ENCODE measurements around the gene TMEM184A. TPM values are rescaled to one million over a fixed set of nuclear protein-coding genes. Genes with fewer than 3 reads are reported as not detected.
"Not testable (repeated sequence)": the region's sequence is repeated elsewhere in the genome, so short reads cannot be mapped to it uniquely, and the experiment has no call there.

The TMEM184A gene
- total RNA-seq, 1 donor from 2014 or later: 0.27 TPM

GRCh38 chr7:1533547-1534329 lies 22.3 kb downstream of the TMEM184A start:
- intact Hi-C loops (cut with DNase I): no loop called here
- ATAC-seq (no peak), DNase-seq (ENCODE audit: low spot score) (peak; percentile 62)

DNA sequence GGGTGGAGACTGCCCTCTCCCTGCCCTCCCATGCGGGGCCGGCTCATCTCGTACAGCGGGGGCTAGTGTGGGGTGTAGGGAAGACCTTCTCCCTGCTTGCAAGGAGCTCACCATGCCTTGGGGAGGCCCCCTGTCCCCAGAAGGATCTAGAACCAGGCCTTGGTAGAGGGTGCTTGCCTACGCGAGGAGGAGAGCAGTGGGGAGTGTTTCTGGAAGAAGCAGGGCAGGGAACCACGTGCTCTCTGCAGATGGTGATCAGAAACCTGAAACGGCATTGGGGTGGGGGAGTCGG lies 22.8 kb downstream of the TMEM184A start:
- no peak for ATAC-seq
- intact Hi-C loops (cut with DNase I): no loop called here

DNA sequence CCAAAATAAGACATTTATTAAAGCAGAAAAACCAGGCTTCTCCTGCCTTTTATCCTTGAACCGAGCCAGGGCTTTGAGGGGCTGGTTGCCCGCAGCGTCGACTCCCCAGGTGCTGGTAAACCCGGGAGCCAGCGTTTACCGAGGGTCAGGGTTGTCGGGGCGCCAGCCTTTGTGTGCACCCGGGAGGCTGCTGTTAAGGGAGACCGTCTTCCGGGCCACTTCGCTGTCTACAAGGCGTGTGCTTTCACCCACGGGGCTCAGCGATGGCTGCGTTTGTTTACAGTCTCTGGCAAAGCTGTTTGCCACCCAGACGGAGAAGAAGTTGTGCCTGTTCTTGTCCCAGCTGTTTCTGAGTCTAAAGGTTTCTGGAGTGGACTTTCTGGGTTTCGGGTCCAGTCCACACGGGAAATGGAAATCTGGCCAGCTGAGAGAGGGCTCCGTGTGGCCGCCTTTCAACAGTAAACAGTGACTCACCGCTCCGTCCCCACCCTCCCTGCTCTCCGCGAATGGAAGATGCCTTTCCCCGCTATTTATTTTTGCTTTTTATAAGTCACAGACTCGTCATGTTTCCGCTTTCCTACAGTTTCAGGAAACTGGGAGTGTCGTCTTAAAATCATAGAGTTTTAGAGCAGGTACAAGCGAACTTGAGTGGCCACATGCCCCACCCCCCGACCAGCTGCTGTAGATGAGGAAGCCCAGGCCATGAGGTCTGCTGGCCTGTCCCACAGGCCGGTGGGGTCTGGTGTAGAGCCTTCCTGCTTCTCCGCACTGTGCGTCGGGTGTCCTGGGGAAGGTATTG lies 23.4 kb downstream of the TMEM184A start:
- intact Hi-C loops (cut with DNase I): no loop called here
- DNase-seq (ENCODE audit: low spot score) (peak; percentile 84), ATAC-seq (peak; percentile 60)

More for the DNA sequence above, 22.8 kb downstream of the TMEM184A start:
- DNase-seq (ENCODE audit: low spot score): peak; percentile 65

DNA sequence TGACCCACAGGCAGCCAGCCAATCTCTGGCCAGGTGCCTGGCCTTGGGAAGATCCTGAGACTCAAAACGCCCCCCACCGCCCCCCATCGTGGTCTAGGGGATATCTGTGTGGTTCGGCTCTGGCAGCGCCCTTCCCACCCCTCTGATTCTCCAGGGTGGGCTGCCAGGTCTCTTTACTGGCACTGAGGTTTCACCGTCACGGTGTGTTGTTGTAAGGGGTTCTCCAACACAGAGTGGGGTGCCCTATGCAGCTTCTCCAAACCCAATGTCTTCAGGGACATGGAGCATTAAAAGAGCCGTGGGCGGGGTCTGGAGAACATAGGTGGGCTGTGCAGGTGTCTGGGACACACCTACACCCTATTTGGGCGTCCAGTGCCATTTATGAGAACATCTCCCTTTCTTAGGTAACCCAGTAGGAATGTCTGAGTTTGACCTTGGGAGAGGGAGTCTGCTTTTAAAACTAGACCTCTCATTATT lies 24.0 kb downstream of the TMEM184A start:
- intact Hi-C loops (cut with DNase I): no loop called here
- no peak for DNase-seq (ENCODE audit: low spot score)
- ATAC-seq: no peak

GRCh38 chr7:1531263-1531978 lies 24.6 kb downstream of the TMEM184A start:
- ATAC-seq (peak; percentile 23), DNase-seq (ENCODE audit: low spot score) (peak; percentile 73)
- intact Hi-C loops (cut with DNase I): no loop called here

DNA sequence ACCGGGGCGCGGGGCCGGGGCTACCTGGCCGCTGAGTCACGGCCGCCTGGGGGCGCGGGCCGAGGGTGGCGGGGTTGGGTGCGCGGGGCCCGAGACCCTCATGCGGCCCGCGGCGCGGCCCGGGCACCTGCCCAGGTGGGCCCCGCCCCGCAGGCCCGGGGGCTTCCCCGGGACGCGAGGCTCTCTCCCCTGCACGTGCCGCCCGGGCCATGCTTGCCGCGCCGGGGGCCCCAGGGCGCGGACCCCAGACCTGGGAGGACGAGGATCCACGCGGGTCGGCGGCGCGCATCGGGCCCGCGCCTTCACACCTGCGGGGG lies 25.1 kb downstream of the TMEM184A start:
- intact Hi-C loops (cut with DNase I): no loop called here
- DNase-seq (ENCODE audit: low spot score) (no peak), ATAC-seq (no peak)

GRCh38 chr7:1529383-1530116 lies 26.5 kb downstream of the TMEM184A start:
- ATAC-seq (no peak), DNase-seq (ENCODE audit: low spot score) (no peak)
- intact Hi-C loops (cut with DNase I): no loop called here

GRCh38 chr7:1526271-1526754 lies 29.7 kb downstream of the TMEM184A start:
- intact Hi-C loops (cut with DNase I): no loop called here
- DNase-seq (ENCODE audit: low spot score) (no peak), ATAC-seq (no peak)

- intact Hi-C loops (cut with DNase I): no loop called here
- ATAC-seq (no peak), DNase-seq (ENCODE audit: low spot score) (no peak)
These were observed 30.6 kb downstream of the TMEM184A start for GRCh38 chr7:1525409-1525808.

DNA sequence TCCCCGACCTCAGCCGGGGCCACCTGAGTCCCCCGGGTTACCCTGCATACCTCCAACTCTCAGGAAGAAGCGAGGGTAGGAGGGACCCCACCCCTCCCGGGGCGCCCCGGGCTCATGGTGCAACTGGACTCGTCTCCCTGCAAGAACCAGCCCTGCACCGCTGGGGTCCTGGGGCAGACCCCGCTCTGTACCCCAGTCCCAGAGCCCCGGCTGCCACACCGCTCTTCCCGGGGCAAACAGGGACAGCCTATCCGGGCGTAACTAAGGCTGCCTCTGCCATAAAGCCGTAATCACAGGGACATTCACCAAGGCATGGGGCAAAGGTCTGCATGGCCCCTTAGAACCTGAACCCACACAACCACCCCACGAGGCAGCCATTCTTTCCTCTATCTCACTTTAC lies 32.2 kb downstream of the TMEM184A start:
- no peak for DNase-seq (ENCODE audit: low spot score)
- intact Hi-C loops (cut with DNase I): no loop called here
- no peak for ATAC-seq

DNA sequence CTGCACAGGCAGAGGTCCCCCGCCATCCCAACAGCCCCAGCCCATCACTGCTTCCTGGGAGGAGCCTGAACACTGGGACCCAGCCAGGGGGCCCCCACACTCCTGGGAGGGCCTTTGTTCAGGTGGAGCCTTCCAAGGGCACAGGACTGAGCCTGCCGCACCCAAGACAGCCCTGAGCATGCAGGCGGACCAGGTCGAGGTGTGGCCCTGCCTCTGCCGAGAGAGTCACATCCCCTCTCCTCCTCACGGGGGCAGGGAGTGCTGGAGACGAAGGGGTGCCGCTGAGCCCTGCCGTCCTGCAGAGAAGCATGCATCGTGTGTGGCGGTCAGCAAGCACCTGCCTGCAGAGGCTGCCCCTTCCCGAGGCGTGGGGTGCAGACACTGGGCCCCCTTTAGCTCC lies 32.8 kb downstream of the TMEM184A start:
- DNase-seq (ENCODE audit: low spot score) (no peak), ATAC-seq (no peak)
- intact Hi-C loops (cut with DNase I): no loop called here

- intact Hi-C loops (cut with DNase I): no loop called here
- DNase-seq (ENCODE audit: low spot score) (no peak), ATAC-seq (no peak)
These were observed 34.5 kb downstream of the TMEM184A start for GRCh38 chr7:1521456-1521855.

- no peak for ATAC-seq
- no peak for DNase-seq (ENCODE audit: low spot score)
- intact Hi-C loops (cut with DNase I): no loop called here
These were observed 35.3 kb downstream of the TMEM184A start for GRCh38 chr7:1520539-1521234.

- ATAC-seq; intact Hi-C loops (cut with DNase I): not testable (repeated sequence)
These were observed 36.6 kb downstream of the TMEM184A start for GRCh38 chr7:1519322-1519922.

DNA sequence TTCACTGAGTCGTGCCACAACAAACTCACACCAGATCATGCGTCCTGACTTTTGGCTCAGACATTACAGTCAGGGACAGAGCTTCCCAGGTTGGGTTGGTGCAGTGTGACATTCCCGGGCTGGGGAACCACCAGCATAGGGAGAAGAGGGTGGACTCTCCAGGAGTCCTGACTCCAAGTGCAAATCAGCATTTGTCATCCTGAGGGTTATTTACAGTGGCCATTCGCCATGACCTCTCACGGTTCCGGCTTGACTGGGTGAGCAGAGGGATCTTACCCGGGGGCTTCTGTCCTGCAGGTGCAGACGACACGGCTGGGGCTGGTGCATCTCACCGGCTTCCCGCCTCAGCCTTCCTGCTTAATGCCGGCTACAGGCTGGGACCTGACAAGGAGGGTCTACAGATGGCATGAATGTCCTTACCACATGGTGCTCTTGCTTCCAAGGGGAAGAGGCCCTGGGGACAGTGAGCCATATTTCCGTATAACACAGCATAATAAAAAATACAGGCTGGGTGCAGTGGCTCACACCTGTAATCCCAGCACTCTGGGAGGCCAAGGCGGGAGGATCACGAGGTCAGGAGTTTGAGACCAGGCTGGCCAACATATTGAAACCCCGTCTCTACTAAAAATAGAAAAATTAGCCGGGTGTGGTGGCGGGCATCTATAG lies 39.3 kb downstream of the TMEM184A start:
- ATAC-seq: no peak
- intact Hi-C loops (cut with DNase I): no loop called here

More at GRCh38 chr7:1519322-1519922, 36.6 kb downstream of the TMEM184A start:
- DNase-seq (ENCODE audit: low spot score): not testable (repeated sequence)

DNA sequence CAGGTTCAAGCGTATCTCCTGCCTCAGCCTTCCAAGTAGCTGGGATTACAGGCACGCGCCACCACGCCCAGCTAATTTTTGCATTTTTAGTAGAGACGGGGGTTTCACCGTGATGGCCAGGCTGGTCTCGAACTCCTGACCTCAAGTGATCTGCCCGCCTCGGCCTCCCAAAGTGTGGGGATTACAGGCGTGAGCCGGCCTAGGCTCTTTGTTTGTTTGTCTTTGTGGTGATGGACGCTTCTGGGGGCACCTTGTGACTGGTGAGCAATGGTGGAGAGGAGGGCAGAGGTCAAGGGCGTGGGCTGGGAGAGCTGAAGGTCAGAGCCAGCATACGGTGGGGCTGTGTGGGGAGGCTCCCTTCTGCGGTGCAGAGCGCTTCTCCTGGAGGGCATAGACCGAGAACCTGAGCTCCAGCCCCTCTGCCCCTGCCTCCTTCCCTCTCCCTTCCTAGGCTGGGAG lies 40.5 kb downstream of the TMEM184A start:
- DNase-seq (ENCODE audit: low spot score); ATAC-seq; intact Hi-C loops (cut with DNase I): not testable (repeated sequence)

More for the DNA sequence above, 39.3 kb downstream of the TMEM184A start:
- DNase-seq (ENCODE audit: low spot score): no peak

DNA sequence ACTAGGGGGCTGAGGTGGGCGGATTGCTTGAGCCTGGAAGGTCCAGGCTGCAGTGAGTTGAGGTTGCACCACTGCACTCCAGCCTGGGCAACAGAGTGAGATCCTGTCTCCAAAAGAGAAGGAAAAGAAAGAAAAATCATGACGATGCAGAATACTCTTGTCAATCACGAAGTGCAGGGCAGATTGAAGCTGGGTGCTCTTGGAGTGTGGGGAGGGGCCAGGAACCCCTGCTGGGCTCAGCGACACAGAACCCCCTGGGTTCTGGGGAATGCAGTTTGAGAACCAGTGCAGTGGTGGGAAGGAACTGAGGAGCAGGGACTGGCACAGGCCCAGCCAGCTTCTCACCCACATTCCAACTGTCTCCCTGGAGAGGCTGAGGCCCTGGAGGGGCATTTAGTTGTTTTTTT lies 41.0 kb downstream of the TMEM184A start:
- ATAC-seq (no peak), DNase-seq (ENCODE audit: low spot score) (no peak)
- intact Hi-C loops (cut with DNase I): no loop called here

Data from sciatic nerve (tissue), 2 donors.